Caki2 (cell line): ENCODE results near the gene IKZF3. TPM values are rescaled to one million over a fixed set of nuclear protein-coding genes. Genes with fewer than 3 reads are reported as not detected.
"Not testable (repeated sequence)": the region's sequence is repeated elsewhere in the genome, so short reads cannot be mapped to it uniquely, and the experiment has no call there.

Source experiments
- DNase-seq: peaks from one replicate; pipeline ENCODE4 v3.0.0-alpha.2; 2015; ENCODE audit warnings: low read depth
- in situ Hi-C: cut with HindIII; loops from 2 replicates; pipeline ENCODE4 v1.10.0; 2016; ENCODE audit warnings: low sequenced_read_pairs, low pct_unique_long_range_greater_than_20kb, mixed read lengths
- total RNA-seq: library from RNA; depleted of rRNA; stranded (reverse); fragments of >200 nt; shearing (Covaris generic); gene quantifications from 2 replicates; pipeline ENCODE4 v1.2.3, GENCODE V29; 2014; ENCODE audit warnings: low replicate concordance

IKZF3 gene
- total RNA-seq, 1 experiment from 2014 or later = not detected

DNA sequence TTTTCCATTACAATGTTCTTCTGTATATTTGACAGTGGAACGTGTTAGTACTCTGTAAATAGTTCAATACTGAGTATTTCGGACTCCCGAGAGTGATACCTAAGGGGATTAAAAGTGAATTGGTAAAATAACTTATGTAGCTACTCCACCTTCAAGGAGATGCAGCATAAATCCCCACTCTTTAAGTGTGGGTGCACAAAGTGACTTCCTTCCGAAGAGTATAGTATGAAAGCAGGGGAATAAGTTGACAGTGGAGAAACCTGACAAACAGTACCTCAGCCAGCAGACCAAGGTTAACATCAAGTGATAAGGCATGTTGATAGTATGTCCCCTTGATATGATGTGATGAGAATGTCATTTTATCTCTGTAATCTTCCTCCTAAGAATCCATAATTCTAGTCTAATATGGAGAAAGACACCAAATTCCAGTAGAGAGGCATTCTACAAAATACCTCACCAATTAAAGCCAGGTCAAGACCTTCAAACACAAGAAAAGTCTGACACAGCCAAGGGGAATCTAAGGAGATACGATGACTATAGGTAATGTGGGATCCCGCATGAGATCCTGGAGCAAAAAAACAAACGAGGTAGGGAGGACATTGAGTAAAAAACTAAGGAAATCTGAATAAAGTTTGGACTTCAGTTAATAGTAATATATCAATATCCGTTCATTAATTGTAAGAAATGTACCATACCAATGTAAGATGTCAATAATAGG is 2.1 kb upstream of the IKZF3 start:
- in situ Hi-C loops = no loop called here

DNA sequence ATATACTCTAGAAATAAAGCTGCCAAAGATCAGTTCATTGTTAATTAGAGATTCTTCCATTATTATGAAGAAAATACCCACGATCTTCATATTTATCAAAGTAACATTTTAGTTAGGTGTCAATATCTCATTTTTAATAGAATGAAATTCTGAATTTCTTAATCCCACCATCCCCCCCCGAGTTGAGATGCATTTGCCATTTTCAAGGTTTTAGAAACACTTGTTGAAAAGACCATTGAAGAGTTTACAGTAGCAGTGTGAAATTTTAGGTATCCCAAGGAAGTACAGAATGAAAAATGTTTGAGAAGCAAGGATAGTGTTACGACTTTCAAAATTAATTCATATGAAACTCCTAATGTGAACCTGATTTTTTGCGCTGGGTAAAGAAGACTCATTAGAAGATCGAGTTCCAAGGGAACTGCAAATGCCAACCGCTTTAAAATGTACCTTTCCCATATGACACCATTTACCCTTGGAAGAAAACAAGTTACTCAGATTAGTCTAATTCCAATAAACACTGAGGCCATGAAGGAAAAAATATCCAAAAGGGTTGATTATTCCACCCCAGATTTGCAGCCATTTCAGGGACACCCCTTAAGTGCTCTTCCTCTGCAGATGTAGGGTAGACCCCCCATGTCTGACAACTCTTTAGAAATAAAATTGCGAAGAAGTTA is 731 bp downstream of the IKZF3 start:
- in situ Hi-C loops = no loop called here
- DNase-seq = no peak

More for the DNA sequence above, 2.1 kb upstream of the IKZF3 start:
- DNase-seq = no peak

DNA sequence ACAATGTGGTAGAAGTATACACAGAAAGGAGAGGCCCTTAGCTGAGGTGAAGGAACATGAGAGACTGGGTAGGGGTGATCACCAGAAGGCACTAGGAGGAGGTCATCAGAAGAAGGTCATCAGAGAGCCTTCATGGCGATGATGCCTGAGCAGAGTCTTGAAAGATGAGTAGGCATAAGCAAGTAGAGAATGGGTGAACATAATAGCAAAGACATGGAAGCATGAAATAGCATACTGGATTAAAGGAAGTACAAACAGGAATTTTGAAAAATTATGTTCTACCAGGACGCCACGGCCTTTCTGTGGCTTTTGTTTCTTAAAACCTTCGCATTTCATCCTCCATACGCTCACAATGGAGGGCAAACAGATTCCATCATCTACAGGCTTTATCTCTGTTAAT is 2.9 kb downstream of the IKZF3 start:
- in situ Hi-C loops = no loop called here
- DNase-seq = no peak

DNA sequence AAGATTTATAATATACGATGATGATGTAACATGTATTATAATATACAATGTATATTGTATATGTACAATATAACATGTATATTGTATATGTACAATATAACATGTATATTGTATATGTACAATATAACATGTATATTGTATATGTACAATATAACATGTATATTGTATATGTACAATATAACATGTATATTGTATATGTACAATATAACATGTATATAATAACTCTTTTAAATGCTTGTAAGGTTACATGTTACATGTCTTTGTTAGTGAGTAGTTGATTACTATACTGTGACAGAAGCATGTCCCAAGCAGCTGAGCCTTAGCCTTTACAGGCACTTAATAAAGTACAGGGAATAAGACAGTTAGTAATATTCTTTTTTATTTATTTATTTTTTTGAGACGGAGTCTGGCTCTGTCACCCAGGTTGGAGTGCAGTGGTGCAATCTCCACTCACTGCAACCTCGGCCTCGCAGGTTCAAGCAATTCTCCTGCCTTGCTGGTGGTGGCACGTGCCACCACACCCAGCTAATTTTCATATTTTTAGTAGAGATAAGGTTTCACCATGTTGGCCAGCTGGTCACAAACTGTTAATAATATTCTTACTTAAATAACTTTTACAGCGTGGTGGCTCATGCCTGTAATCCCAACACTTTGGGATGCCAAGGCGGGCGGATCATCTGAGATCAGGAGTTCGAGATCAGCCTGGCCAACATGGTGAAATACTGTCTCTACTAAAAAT is 8.0 kb downstream of the IKZF3 start:
- DNase-seq, in situ Hi-C loops: not testable (repeated sequence)

DNA sequence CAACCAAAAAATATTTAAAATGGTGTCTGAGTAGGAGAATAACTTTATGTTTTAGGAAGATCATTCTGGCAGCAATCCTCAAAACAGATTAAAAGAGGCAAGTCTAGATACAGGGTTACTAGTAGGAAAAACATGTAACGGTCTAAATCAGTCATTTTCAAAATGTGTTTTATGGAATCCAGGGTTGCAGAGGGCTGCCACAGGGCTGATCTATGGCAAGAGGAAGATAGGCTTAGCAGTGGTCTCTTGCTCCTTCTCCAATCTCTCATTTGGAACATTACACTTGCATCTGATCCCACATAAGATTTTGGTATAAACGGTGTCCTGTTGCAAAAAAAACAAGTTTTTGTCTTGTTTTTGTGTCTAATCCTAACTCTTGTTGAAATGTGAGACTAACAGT is 9.2 kb downstream of the IKZF3 start:
- in situ Hi-C loops = no loop called here
- no peak for DNase-seq

DNA sequence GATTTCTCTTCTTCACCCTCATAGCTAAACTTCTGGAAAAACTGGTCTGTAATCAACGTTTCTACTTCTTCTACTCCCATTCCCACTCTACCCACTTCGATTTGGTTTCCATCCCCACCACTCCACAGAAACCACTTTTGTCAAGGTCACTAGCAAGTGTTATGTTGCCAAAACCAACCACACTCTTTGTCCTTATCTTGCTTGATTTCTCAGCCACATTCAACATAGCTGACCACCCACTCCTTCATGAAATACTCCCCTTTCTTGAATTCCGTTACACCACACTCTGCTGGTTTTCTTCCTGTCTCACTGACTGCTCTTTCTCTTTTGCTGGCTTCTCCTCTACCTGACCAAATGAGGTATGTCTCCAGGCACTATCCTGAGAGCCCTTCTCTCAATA is 11.9 kb downstream of the IKZF3 start:
- DNase-seq = no peak
- in situ Hi-C loops = no loop called here

DNA sequence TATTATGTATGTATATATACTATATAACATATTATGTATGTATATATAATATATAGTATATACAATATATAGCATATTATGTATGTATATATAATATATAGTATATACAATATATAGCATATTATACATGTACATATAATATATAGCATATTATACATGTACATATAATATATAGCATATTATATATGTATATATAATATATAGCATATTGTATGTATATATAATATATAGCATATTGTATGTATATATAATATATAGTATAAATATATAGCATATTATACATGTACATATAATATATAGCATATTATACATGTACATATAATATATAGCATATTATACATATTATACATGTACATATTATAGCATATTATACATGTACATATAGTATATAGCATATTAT is 13.9 kb downstream of the IKZF3 start:
- DNase-seq, in situ Hi-C loops: not testable (repeated sequence)

DNA sequence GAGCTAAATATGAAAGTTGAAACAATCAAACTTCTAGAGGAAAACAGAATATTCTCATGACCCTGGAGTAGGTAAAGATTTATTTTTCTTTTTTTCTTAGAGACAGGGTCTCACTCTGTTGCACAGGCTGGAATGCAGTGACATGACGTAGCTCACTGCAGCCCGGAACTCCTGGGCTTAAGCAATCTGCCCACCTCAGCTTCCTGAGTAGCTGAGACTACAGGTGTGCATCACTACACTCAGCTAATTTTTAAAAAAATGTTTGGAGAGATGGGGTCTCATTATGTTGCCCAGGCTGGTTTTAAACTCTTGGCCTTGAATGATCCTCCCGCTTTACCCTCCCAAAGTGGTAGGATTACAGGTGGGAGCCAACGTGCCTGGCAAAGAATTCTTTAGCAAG is 15.5 kb downstream of the IKZF3 start:
- DNase-seq = no peak
- in situ Hi-C loops = no loop called here

DNA sequence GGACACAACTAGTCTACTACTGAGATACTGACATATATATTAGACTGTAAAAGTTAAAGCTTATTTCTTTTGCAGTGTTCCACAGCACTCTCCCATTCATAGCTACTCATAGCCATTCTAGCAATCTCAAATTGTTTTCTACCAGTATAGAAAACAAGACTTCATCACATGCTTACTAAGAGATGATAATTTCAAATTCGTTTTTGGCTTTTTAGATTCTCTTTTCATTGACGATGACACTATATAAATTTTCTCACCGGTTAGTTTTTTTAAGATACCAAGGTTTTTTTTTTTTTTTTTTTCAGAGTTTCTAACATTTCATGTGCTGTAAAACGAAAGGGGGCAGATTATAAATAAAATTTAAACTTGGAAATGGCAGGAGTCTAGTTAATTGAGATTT is 17.9 kb downstream of the IKZF3 start:
- DNase-seq = no peak
- in situ Hi-C loops = no loop called here

DNA sequence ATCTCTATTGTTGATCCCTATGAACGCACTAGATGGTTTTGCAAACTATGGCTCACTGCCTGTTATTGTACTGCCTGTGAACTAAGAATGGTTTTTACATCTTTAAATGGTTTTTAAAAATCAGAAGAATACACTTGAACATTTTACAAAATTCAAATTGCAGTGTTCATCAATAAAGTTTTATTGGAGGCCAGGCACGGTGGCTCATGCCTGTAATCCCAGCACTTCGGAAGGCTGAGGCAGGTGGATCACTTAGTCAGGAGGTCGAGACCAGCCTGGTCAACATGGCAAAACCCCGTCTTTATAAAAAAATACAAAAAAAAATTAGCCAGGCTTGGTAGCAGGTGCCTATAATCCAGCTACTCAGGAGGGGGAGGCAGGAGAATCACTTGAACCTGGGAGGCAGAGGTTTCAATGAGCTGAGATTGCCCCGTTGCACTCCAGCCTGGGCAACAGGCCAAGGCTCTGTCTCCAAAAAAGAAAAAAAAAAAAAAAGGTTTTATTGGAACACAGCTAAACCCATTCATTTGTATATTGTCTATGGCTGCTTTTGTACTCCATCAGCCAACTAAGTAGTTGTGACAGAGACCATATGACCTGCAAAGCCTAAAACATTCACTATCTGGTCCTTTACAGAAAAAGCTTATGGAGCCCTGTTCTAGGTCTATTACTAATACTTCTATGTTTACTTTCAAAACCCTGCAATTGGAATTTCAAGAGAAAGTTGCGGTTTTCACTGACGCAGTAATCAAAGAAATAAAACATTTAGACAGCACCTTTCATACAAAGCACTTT is 18.9 kb downstream of the IKZF3 start:
- in situ Hi-C loops = no loop called here
- DNase-seq = no peak

DNA sequence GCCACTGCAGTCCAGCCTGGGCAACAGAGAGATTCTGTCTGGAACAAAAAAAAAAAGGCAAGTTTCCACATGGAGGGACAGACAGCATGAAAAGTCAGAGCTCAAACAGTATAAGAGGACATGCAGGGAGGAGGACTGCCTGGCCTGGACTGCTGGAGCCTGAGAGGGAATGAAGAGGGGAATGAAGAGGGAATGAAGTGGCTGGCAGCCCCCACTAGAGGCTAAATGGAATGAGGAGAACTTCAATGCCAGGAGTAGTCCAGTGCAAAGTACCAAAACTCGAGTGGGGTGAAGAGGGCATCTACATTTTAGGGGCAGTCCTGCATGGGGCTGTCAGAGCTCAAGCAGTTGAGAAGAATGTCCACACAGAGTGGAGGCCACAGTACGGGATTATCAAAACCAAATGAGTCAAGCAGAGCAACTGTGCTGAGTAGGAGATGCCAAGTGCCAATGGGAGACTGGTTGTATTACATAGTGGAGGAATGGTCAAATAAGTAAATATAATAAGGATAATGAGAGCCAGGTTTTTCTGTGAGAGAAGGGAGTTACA is 22.9 kb downstream of the IKZF3 start:
- in situ Hi-C loops = no loop called here
- DNase-seq = no peak

DNA sequence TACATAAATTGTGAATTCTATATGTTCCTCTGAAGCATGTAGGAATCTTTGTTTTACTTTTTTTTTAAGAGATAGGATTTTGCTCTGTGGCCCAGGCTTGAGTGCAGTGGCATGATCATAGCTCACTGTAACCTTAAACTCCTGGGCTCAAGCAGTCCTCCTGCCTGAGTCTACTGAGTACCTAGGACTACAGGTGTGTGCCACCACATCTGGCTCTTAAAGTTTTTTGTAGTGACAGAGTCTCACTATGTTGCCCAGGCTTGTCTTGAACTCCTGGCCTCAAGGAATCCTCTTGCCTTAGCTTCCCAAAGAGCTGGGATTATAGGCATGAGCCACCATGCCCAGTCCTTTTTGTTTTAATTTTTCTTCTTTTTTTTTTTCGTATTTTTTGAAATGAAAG is 25.3 kb downstream of the IKZF3 start:
- DNase-seq = no peak
- in situ Hi-C loops = no loop called here

DNA sequence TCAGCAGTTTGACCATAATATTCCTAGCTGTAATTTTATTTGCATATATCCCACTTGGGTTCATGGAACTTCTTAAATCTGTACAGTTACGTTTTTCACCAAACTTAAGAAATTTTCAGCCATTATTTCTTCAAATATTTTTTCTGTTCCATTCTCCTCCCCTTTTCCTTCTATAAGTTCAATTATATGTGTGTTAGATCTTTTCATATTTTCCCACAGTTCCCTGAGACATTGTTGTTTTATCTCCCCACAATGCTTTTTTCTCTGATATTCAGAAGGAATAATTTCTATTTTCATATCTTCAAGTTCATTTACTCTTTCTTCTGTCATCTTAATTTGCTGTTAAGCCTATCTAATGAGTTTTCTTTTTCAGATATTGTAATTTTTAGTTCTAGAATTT is 26.1 kb downstream of the IKZF3 start:
- DNase-seq = no peak
- in situ Hi-C loops = no loop called here

DNA sequence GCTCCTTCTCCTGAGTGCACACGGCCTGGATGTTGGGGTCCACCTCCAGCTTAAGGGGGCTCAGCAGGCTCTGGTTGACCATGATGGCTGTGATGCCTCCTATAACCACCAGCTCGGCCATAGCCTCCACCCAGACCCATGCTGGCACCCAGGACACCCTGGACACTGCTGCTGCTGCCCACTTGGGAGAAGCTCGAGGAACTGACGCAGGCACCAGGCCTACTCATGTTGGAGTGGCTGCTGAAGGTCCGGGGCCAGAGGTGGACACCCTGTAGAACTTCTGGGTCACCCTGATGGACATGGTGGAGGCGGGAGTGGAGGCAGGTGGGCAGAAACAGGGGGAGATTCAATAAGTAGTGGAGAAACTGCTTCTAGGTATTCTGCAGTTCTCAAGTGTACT is 28.0 kb downstream of the IKZF3 start:
- in situ Hi-C loops = no loop called here
- no peak for DNase-seq

DNA sequence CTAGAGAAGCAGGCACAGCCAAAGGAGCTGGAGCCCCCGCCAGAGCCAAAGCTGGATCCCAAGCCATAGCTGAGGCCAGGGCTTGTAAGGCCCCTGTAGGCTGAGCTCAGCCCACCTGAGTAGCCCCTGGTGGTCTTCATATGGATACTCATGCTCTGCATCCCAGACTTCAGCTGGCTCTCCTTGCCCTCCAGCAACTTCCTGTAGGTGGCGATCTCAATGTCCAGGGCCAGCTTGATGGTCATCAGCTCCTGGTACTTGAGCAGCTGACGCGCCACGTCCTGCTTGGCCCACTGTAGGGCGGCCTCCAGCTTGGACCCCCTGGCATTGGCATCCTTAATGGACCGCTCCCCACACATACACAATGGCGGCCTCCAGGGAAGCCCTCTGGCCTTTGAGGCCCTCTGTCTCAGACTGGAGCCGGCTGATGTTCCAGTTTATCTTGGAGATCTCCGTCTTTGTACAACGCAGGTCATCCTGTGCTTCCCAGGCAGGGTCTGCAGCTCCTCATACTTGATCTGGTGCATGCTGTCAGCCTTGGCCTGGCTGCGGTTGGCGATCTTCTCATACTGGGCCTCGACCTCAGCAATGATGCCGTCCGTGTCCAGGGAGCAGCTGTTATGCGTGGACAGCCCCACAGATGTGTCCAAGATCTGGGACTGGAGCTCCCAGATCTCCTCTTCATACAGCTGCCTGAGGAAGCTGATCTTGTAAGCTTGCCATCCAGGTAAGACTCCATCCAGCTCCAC is 28.9 kb downstream of the IKZF3 start:
- in situ Hi-C loops = no loop called here
- no peak for DNase-seq

DNA sequence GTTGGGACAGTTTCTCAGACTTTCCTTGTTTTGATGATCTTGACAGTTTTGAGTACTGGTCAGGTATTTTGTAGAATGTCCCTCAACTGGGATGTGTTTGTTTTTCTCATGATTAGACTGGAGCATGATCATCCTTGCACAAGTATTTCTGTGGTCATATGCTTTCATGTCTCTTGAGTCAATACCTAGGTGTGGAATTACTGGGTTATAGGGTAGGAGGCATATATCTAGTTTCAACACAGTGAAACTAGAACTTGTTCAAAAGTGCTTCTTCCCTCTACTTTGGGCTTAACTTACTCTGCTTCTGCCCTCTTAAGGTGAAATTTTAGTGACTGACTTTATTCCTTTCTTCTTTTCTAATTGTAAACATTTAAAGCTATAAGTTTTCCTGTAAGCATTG is 30.1 kb downstream of the IKZF3 start:
- in situ Hi-C loops = no loop called here
- no peak for DNase-seq

DNA sequence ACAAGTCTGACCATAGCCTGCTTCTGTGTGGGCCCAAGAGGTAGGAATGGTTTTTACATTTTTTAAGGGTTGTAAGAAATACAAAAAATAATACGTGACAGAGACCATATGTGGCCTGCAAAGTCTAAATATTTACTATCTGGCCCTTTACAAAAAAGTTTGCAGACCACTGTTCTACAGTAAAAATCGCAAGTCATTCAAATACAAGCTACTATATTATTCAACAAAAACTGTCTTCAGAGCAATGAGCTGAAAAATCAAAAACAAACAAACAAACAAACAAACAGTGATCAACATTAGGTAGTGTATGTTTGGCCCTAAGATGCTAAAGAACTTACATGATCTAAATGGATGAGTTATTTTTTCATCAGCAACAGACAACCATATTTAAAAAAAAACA is 32.5 kb downstream of the IKZF3 start:
- in situ Hi-C loops = no loop called here
- no peak for DNase-seq

DNA sequence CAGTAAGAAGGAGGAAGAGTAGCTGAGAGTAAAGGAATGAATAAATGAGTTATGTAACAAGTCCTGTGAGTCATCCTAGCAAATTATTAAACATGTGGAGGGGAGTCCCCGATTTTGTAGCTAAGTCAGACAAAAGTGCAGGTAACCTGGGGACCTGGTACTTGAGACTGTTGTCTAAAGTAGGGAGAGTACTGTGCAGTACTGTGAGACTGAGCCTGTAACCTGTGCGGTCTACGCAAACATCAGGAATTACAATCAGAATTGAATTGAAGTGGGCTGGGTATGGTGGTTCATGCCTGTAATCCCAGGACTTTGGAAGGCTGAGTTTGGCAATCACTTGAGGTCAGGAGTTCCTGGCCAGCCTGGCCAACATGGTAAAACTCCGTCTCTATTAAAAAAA is 35.7 kb downstream of the IKZF3 start:
- peak; percentile 21 for DNase-seq
- in situ Hi-C loops = no loop called here
